ENCODE results near the gene BAIAP2.

BAIAP2 gene

DNA sequence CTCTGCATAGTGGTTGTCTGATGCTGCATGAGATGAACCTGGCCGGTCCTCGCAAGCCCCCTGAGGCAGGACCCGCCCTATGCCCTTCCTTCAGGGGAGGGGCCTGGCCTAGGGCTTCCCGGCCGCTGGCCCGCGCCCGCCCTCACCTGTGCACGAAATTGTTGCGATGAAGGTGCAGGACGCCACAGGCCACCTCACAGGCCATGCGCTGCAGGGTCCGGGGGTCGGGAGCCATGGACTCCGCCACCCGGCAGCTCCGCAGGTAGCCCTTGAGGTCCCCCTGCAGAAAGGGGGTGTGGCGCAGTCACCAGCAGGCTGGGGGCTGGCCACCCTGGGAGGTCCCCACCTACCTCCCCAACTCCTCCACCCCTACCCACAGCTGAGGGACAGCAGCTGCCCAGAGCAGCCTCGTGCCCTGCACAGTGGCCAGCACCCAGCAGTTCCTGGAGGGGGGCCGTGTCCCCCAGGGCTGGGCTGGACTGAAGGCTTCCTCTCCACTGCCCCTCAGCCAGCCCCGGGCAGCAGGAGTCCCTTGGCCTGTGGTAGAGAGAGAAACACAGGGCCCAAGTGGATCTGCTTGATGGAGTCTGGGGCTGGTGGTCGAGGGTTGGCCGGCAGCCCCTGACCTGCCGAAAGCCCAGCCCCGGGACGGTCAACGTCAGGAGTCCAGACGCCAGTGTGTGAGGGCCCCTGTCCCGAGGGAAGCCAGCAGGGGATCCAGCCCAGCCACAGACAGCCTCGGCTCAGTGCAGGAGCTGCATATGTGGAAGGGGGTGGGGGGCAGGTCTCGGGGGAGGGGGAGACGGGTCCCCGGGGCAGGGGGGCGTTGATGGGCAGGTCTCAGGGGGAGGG lies 91.6 kb downstream of the BAIAP2 start:
- DNase-seq (ENCODE audit: low read depth in 2 of 2), result no peak

DNA sequence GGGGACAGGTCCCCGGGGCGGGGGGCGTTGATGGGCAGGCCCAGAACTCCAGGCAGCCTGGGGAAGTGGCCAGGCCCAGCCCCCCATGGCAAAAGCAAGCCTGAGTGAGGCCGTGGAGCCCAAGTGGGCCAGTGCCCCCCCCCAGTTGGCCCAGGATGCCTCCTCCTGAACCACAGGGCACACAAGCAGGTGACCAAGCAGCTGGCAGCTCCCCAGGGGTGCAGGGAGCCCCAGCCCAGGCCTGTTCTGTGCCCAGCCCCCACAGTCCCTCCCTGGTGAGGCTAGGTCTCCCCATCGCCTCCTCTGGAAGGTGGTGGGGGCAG lies 92.1 kb downstream of the BAIAP2 start:
- DNase-seq (ENCODE audit: low read depth in 2 of 2), result no peak

DNA sequence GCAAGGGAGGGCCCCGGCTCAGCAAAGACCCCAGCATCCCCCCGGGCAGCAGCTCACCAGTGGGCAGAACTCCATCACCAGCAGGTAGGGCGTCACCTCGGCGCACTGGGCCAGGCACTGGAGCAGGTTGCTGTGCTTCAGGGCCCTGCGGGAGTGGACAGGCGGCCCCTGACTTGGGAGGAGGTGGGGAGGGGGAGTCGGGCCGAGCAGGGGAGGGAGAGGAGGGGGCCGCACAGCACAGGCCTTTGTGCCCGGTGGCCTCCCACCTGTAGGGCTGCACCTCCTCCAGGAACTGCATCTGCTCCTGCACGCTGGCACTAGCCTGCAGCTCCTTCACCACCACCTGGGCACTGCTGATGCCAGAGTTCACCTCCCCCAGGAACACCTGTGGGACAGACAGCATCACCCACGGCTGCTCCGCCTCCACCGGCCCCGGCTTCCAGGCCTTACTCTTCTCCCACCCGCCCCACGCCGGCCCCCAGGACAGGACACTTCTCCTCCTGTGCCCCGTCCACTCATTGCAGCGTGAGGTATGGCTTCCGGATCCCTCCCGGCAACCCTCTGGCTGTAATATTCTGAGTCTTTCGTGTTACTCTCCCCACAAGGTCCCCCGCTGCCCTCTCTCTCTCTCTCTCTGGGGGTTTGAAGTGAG lies 92.7 kb downstream of the BAIAP2 start:
- no peak for DNase-seq (ENCODE audit: low read depth in 2 of 2)

DNA sequence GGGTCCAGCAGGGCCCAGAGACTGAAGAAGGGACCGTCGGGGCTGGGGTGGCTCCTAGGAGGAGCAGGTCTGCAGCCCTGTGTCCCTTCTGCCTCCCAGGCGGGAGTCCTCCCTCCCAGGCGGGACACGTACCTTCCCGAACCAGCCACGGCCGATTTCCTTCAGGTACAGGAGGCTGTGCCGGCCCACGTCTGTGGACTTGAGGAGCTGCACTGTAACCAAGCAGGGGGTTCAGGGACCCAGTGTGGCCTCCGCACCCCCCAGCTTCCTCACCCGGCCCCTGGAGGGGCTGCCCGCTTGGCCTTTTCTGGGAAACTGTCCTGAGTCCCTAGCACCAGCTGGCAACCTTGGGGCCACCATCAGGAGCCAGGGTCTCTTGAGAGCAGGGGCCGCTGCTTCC lies 93.4 kb downstream of the BAIAP2 start:
- DNase-seq (ENCODE audit: low read depth in 2 of 2), result no peak

DNA sequence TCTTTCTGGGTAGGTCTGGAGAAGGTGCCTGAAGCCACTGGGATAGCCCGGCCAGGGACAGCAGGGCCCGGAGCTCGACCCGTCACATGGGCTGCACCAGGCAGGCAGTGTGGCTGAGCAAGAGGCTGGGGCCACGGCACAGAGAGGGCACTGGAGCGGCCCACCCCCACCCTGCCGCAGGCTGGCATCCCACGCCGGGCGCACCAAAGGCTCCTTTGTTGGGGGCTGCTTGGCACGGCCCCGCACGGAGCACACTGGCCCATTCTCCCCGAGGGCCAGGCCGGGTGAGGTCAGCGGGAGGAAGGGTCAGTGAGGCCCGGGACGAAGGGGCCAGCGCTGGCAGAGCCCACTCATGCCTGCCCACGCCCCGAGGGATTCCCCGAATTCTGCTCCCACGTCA lies 93.8 kb downstream of the BAIAP2 start:
- no peak for DNase-seq (ENCODE audit: low read depth in 2 of 2)

DNA sequence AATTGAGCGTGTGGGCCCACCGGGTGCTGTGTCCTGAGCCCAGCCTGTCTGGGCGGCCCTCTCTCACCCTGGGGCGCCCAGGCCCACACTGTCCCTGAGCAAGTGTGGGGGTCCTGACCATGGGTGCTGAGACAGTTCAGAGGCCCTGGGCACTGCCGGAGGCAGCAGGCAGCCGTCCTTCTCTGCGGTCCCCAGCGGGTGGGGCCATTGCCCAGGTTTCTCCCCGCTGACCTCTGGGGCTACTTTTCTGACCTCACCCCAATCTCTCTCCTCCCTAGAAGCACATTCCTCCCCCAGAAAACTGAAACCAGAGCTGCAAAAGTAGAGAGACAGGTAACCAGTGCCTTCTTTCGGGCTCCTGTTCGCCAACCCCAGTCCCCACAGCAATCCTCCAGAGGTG lies 94.3 kb downstream of the BAIAP2 start:
- no peak for DNase-seq (ENCODE audit: low read depth in 2 of 2)

DNA sequence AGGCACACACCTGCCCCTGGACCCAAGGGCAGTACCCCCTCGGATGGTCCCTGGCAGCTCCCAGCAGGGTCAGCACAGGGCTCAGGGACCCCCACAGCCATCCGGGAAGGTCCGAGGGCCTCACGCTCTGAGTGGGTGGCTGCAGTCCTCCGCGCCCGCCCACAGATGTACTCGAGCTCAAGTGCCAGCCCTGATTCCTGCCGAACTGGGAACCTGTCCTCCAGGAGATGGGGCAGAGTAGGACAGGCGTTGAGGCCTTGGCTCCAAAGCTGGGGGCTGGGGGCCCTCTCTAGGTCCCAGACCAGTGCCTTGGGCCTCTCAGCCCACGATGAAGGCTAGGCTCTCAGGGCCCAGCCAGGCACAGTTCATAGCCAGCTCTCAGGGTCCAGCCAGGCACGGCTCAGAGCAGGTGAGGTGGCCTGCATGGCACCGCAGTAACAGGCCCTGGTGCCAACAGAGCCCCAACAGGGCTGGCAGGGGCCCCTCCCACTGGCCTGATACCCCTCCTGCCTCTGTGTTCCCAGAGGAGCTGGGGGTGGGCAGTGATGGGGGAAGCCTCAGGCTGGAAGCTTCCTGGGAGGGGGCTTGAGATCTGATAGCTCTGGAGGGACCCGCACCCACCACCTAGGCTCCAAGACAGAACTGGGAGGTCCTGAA lies 94.9 kb downstream of the BAIAP2 start:
- no peak for DNase-seq (ENCODE audit: low read depth in 2 of 2)

DNA sequence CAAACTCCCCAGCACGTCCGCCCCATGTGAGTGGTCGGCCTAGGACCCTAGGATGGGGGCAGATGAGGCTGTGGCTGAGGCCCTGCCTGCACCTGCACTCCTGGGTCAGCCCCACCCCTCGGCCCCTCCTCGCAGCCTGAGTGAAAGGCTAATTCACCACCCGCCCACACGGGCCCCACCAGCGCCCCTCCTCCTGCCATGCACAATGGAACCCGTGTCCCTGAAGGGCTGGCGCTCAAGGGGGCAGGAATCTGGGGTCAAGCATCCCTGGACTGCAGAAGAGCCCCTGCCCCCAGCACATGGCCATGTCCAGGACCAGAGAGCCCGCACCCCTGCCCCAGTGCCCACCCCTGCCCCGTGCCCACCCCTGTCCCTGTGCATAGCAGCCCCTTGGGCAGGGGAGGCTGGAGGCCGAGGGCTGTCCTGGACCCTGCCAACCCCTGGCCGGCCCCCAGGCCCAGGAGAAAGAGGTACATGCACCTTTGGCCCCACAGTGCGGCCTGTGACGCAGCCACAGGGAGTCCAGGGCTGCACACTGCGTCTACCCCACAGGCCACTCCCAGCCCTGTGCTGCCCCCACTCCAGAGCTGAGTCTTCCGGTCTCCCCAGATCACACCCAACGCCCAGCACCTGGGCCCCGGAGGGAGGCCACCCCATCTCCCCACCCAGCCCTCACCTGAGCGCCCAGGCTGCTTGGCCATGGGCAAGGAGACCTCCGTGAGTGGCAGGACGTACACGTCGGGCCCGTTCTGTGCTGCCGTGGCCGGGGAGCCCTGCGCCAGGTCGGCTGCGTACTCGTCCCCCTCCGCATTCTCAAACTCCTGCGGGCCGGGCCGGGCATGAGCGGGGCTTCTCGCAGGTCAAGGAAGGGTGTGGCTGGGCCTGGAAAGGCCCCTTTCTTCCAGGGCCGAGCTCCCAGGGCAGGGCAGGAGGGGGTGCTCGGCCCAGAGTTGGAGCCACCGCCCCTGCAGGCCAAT lies 95.7 kb downstream of the BAIAP2 start:
- no peak for DNase-seq (ENCODE audit: low read depth in 2 of 2)

DNA sequence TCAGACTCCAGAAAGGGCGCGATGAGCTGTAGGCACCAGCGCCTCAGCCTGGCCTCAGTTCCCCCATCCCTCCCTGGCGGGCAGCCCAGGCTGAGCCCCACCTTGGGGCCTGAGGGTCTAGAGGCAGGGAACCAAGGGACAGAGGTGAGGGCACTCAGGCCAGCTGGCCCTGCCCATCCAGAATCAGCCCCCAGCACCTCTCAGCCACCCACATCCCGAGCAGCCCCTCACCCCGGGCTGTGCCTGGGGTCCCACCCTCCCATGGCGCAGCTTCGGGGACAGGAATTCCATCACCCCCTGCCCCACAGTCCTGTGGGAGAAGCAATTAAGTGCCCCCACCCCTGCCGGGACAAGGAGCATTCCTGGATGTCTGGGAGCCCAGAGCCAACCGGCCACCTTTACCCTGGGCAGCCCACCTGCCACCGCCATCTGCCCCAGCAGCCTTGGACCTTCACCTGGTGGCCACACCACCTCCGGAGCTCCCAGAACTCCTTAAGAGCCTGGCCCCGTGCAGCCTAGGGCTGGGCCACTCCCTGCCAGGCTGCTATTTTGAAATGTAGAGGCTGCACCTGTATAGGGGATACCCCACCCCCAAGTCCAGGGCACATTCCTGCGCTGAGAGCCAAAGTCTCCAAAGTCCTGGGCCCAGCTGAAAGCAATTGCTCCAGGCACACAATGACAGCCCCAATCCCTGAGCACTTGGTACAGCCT lies 96.7 kb downstream of the BAIAP2 start:
- DNase-seq (ENCODE audit: low read depth in 2 of 2), result no peak

DNA sequence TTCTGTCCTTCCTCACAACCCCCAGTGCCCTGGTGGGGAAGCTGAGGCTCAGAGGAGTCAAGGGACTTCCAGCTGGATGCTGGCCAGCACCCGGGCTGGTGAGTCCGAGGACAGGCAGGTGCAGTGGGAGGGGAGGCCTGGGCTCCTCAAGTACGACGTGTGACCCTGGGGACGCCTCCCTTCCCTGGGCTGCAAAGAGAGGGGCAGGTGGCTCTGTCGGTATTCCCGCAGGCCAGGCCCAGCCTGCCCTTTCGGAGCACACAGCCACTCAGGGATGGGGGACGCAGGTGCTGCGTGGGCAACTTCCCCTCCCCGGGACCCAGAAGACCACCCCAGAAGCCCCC lies 97.2 kb downstream of the BAIAP2 start:
- DNase-seq (ENCODE audit: low read depth in 2 of 2), result no peak

DNA sequence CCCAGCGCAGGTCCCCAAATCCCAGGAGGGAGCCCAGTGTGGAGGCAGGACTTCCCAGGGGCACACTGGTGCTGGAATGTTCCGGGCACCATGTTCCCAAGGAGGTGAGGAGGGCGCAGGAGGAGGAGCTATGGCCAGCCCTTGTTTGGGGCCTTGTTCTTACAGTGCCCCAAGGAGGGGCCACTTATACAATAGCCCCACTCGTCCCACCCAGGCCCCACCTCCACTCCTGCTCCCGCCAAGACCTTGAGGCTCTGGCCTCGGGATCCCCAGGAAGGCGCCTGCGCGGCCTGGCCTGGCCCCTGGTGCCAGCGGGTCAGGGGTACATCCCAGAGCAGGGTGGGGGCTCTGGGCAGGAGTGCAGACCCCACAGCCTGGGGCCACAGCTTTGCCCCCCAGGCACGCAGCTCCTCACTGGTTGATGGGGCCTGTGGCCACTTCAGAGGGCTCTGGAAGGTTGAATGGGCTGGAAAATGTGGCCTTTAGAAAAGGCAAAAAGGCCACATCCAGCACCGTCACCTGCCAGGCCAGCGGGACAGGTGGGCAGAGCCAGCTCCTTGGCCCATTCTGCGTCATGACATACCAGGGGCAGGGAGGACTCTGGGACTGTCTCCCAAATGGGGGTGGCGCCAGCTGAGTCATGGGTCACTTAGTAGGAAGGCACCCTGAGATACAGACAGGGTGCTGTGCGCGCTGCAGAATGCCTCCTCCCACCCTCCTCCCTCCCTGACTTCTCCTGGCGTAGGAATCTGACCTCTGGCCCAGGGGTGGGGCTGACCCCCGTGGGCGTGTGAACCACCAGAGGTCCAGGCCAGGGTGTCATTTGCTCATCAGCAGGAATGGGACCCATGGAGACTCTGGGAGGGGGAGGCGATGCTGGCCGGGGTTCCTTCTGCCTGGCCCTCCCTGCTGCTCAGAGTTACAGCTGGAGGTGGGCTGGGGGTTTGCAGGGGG lies 98.1 kb downstream of the BAIAP2 start:
- no peak for DNase-seq (ENCODE audit: low read depth in 2 of 2)

DNA sequence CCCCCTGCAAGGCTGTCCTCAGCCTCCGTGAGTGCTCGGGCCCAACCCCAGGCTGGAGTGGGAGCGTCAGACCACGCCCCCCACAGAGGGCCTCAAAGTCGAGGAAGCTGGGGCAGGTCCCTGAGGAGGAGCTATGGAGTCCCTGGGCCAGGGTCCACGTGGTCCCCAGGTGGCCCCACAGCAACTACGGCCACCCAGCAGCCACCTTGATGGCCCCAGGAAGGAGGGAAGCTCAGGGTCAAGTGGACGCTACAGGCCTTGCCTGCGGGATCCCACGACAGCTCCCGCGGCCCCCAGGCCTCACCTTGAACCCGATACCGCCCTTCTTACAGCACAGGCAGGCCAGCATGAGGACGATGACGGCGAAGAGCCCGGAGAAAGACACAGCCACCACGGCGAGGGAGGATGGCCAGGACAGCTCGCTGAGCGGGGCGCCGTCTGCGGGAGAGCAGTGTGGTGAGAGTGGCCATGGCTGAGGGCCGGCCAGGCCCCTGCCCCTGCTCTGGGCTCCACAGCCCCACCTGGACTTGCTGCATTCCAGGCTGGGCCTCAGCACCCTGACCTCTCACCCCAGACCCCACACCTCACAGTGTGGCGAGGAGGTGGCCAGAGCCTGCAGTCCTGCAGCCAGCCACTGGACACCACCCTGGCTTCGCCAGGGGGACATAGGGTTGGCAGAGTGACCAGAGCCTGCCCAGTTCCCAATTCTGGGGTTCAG lies 99.3 kb downstream of the BAIAP2 start:
- no peak for DNase-seq (ENCODE audit: low read depth in 2 of 2)

DNA sequence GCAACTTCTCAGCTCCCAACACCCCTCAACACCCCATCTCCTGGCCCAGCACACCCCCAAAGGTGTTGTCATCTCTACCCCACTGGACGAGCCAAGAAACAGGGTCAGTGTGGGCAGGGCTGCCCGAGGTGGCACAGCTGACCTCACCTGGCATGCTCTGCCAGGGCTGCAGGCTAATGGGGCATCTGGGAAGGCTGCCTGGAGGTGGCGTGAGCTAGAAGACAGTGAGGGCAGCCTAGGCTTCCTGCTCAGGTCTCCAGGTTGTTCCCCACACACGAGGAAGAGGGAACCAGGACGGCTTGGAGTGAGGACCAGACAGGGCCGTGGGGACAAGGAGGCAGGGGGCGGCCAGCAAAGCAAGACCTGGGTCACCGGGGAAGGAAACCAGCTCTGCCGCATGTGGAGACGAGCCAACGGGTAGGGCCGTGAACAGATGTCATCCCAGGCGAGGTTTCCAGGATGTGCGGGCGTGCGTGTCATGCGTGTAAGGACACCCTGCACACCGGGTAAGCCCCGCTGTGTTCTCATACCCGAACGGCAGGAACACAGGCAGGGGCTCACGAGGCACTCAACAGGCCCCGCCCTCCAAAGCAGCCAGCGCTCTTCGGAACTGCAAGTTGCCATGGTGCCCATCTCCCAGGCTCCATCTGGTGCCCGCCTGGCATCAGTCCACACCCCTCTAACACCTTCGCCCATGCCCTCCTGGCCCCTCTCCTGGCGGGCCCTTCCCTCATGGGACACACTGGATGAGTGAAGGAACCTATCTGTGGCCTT lies 100.7 kb downstream of the BAIAP2 start:
- DNase-seq (ENCODE audit: low read depth in 2 of 2), result no peak

DNA sequence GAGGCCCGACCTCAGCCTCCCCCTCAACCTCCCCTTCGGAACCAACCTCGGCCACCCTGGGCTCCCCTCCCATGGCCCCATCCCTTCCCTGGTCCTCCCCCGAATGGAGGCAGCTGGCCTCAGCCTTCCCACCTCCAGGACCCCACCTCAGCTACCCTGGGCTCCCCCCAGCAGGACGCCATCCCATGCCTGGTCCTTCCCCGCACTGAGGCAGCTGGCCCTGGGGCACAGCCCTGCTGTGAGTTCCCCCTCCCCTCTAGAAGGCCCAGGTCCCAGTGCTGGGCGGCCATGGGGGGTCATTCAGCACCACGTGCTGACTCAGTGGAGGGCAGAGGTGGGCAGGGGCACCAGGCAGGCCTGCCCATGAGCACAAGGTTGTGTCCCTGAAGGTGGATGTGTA lies 101.4 kb downstream of the BAIAP2 start:
- DNase-seq (ENCODE audit: low read depth in 2 of 2), result no peak

DNA sequence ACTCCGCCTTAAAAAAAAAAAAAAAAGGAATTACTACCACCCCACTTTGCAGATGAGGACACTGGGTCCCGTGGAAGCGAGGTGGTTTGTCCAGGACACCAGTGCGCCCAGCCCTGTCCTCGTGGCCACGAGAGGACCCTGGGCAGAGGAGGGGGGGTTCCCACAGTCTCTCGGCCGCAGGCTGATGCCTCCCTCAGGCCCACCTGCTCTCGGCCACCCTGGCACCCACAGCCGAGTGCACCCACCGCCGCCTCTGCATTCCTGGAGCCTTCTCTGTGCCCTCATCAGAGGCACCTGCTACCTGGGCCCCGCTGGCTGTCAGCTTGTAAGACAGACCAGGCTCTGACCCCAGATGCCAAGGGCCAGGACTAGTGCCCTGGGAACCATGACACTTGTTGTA lies 102.3 kb downstream of the BAIAP2 start:
- DNase-seq (ENCODE audit: low read depth in 2 of 2), result no peak

DNA sequence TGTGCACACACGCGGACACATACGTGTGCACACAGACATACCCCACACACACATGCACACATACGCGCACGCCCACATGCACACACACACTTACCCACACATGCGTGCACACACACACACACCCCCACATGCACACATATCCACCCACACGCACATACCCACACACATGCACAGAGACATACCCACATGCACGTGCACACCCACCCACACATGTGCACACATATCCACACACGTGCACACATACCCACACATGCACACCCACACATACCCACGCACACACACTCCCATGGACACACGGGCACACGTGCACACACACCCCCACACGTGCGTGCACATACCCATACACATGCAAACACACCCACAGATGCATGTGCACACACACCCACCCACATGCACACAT lies 103.1 kb downstream of the BAIAP2 start:
- no peak for DNase-seq (ENCODE audit: low read depth in 2 of 2)

DNA sequence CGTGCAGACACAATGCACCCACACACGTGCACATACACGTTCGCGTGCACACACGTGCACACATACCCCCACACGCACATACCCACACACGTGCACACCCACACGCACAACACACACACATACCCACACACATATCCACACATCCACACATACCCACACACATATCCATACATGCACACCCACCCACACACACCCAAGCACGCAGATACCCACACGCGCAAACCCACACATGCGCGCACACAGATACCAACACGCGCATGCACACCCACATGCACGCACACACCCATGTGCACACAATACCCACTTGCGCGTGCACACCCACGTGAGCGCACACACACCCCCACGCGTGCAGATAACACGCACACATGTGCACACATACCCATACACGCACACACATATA lies 103.5 kb downstream of the BAIAP2 start:
- DNase-seq (ENCODE audit: low read depth in 2 of 2), result no peak

DNA sequence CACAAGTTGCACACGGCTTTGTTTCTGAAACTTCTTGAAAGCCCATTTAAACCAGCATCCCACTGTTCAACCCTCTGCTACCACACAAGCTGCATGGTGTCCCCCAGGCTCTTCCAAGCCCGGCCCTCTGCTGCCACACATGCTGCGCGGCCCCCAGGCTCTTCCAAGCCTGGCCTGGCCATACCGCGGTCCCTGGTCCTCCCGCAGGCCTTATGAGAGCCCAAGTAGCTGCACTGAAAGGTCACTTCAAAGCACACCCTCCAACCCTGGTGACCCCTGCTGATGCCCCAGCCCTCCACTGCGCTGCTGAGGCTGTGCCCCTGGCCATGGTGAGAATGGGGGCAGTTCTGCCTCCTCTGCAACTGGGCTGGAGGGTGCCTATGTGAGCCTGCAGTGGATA lies 104.5 kb downstream of the BAIAP2 start:
- DNase-seq (ENCODE audit: low read depth in 2 of 2), result no peak

DNA sequence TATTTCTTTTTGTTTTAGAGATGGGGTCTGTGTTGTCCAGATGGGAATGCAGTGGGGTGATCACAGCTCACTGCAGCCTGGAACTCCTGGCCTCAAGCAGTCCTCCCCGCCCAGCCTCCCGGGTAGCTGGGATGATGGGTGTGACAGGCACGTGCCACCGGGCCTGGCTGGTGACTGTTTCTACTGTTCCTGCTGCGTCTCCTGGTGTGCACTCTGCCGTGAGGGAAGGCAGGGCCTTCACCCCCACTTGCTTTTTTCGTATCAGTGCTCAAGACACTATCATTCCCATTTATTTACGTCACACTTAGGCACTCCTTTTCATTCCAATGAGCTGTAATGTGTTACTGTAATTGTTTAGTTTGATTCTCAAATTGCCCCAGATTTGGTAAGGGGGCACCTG lies 105.1 kb downstream of the BAIAP2 start:
- DNase-seq (ENCODE audit: low read depth in 2 of 2), result no peak
